HCT116 (cell line): ENCODE measurements around the gene CYB5R3. TPM values are rescaled to one million over a fixed set of nuclear protein-coding genes. Genes with fewer than 3 reads are reported as not detected.

ENCODE experiments used
- ATAC-seq: fragments of 200-7000 bp; cut with Tn5 transposase; 2 replicates; pipeline ENCODE4 v1.9.1; 2020; ENCODE audit warnings: mild to moderate bottlenecking, moderate library complexity
- BruUV-seq: library from RNA; stranded (reverse); fragments of 400-500 nt; replicated peaks from 2 replicates; lab custom pipeline; 2021; lab: Mats Ljungman, UMichigan
- CTCF ChIA-PET: fragments of 300-600 bp; sonication (Branson Sonifier 250); formaldehyde crosslinking; loops from one replicate; lab custom pipeline; 2021; ENCODE audit warnings: antibody characterized with exemption; lab: Charles Lee
- POLR2A ChIA-PET: fragments of 300-600, 350-600 bp; sonication (Branson Sonifier 250); formaldehyde crosslinking; loops from one replicate; lab custom pipeline; 2021; ENCODE audit warnings: antibody characterized with exemption; lab: Charles Lee
- RAD21 ChIA-PET, 2 experiments: fragments of 300-600 bp; sonication (Branson Sonifier 250); formaldehyde crosslinking; loops; one replicate each; lab custom pipeline; 2023; ENCODE audit warnings: low total read pairs in 2 of 2; ENCODE audit not compliant: uncharacterized antibody in 2 of 2, unreplicated experiment in 2 of 2, low non-redundant PET in 1 of 2; lab: Charles Lee
- DNase-seq: peaks from one replicate; pipeline ENCODE4 v3.0.0-alpha.2; 2010; ENCODE audit warnings: low read depth, low spot score
- H2AFZ ChIP-seq: fragments of 200-600 bp; shearing (Covaris generic), sonication (generic); 2 replicates; pipeline ENCODE4 v1.6.1; 2017; ENCODE audit warnings: low read depth, mixed run types, mixed read lengths, antibody characterized with exemption, low read length; ENCODE audit not compliant: poor library complexity, severe bottlenecking
- H3K27ac ChIP-seq: 2 replicates; pipeline ENCODE4 v1.5.1; 2012; ENCODE audit warnings: low read depth, low read length
- H3K27me3 ChIP-seq: fragments of 200-600 bp; sonication (generic); 2 replicates; pipeline ENCODE4 v1.6.1; 2016; ENCODE audit warnings: mixed run types, low read length, mixed read lengths; ENCODE audit not compliant: insufficient read depth
- H3K36me3 ChIP-seq, 2 experiments: fragments of 200-500 bp in 1 of 2; fragments of 200-600 bp in 1 of 2; sonication (Bioruptor generic) in 1 of 2; sonication (generic) in 1 of 2; 2 replicates each; pipeline versions ENCODE4 v1.5.1 to v1.6.1; 2014 to 2016; ENCODE audit warnings: low read length in 2 of 2, inconsistent platforms in 1 of 2, mixed read lengths in 1 of 2, mixed run types in 1 of 2; ENCODE audit not compliant: insufficient read depth in 2 of 2, control insufficient read depth in 1 of 2
- H3K4me1 ChIP-seq, 2 experiments: fragments of 200-600 bp in 1 of 2; sonication (generic) in 1 of 2; 2 replicates each; pipeline versions ENCODE4 v1.5.1 to v1.6.1; 2012 to 2017; ENCODE audit warnings: low read length in 2 of 2, inconsistent platforms in 1 of 2, mild to moderate bottlenecking in 1 of 2, mixed read lengths in 1 of 2, mixed run types in 1 of 2, moderate library complexity in 1 of 2; ENCODE audit not compliant: insufficient read depth in 2 of 2, control insufficient read depth in 1 of 2
- H3K4me2 ChIP-seq: fragments of 200-600 bp; sonication (generic); 2 replicates; pipeline ENCODE4 v1.6.1; 2017; ENCODE audit warnings: mixed run types, low read length, mixed read lengths
- H3K4me3 ChIP-seq, 2 experiments: fragments of 200-600 bp in 1 of 2; sonication (generic) in 1 of 2; replicated peaks in 1 of 2; 2 replicates each; pipeline ENCODE4 v1.5.1; 2011 to 2016; ENCODE audit warnings: low read length in 2 of 2, control low read depth in 1 of 2, low read depth in 1 of 2, mild to moderate bottlenecking in 1 of 2, mixed read lengths in 1 of 2, mixed run types in 1 of 2
- H3K79me2 ChIP-seq: fragments of 200-600 bp; sonication (generic); 2 replicates; pipeline ENCODE4 v1.6.1; 2017; ENCODE audit warnings: mild to moderate bottlenecking, mixed run types, low read length, moderate library complexity, mixed read lengths; ENCODE audit not compliant: insufficient read depth
- H3K9ac ChIP-seq: fragments of 200-600 bp; sonication (generic); 2 replicates; pipeline ENCODE4 v1.6.1; 2016; ENCODE audit warnings: low read length, mixed read lengths
- H3K9me2 ChIP-seq: fragments of 200-600 bp; sonication (generic), shearing (Covaris generic); 2 replicates; pipeline ENCODE4 v1.6.1; 2017; ENCODE audit warnings: mixed run types, mild to moderate bottlenecking, moderate library complexity; ENCODE audit not compliant: insufficient read depth
- H3K9me3 ChIP-seq, 2 experiments: fragments of 200-500 bp in 1 of 2; fragments of 200-600 bp in 1 of 2; sonication (Bioruptor generic) in 1 of 2; sonication (generic) in 1 of 2; 2 replicates each; pipeline ENCODE4 v1.6.1; 2014 to 2017; ENCODE audit warnings: low read length in 2 of 2, mixed read lengths in 2 of 2, inconsistent platforms in 1 of 2, low read depth in 1 of 2, mild to moderate bottlenecking in 1 of 2, mixed run types in 1 of 2, moderate library complexity in 1 of 2; ENCODE audit not compliant: control insufficient read depth in 1 of 2, insufficient read depth in 1 of 2
- H4K20me1 ChIP-seq: fragments of 200-600 bp; sonication (generic), shearing (Covaris generic); 2 replicates; pipeline ENCODE4 v1.6.1; 2017; ENCODE audit warnings: mixed run types, mild to moderate bottlenecking, moderate library complexity; ENCODE audit not compliant: insufficient read depth
- CBX3 ChIP-seq: IDR thresholded peaks from 2 replicates; pipeline ENCODE4 v1.6.1; 2012; ENCODE audit warnings: low read depth
- CEBPB ChIP-seq: IDR thresholded peaks from 2 replicates; pipeline ENCODE4 v1.6.1; 2012; ENCODE audit warnings: low read depth
- EZH2phosphoT487 ChIP-seq: fragments of 200-600 bp; IDR thresholded peaks from 2 replicates; pipeline ENCODE4 v1.6.1; 2018; ENCODE audit warnings: antibody characterized with exemption, borderline replicate concordance
- POLR2AphosphoS5 ChIP-seq: IDR thresholded peaks from 2 replicates; pipeline ENCODE4 v1.6.1; 2011; ENCODE audit warnings: mild to moderate bottlenecking, low read depth, low read length, moderate library complexity
- SIN3A ChIP-seq: IDR thresholded peaks from 2 replicates; pipeline ENCODE4 v1.6.1; 2012; ENCODE audit warnings: low read depth
- SP1 ChIP-seq: IDR thresholded peaks from 2 replicates; pipeline ENCODE4 v1.6.1; 2012; ENCODE audit warnings: low read depth
- ZFX ChIP-seq: fragments of 450-650 bp; IDR thresholded peaks from 2 replicates; pipeline ENCODE4 v1.6.1; 2017
- intact Hi-C: fragments of 100-400 bp; cut with micrococcal nuclease; formaldehyde crosslinking; loops from 2 replicates; pipeline ENCODE4 v1.10.0; 2022
- total RNA-seq: library from RNA; stranded (reverse); gene quantifications from one replicate; pipeline ENCODE4 v1.2.1, GENCODE V29; 2021; ENCODE audit not compliant: unreplicated experiment
- TF ChIP-seq, protein P1 (sequence below), 3 experiments: fragments of 200-600 bp in 1 of 3; sonication (generic) in 1 of 3; IDR thresholded peaks in 2 of 3; conservative IDR thresholded peaks in 1 of 3; 2 replicates each; pipeline ENCODE4 v1.5.1; 2012 to 2017; ENCODE audit warnings: low read depth in 2 of 3, low read length in 2 of 3, antibody characterized with exemption in 1 of 3, borderline replicate concordance in 1 of 3, control low read depth in 1 of 3, mild to moderate bottlenecking in 1 of 3, mixed read lengths in 1 of 3, mixed run types in 1 of 3, moderate library complexity in 1 of 3; ENCODE audit not compliant: insufficient read depth in 1 of 3
- TF ChIP-seq, protein P2 (sequence below): IDR thresholded peaks from 2 replicates; pipeline ENCODE4 v1.6.1; 2012; ENCODE audit warnings: low read depth

The CYB5R3 gene
- total RNA-seq, 1 experiment from 2014 or later: 127 TPM

DNA sequence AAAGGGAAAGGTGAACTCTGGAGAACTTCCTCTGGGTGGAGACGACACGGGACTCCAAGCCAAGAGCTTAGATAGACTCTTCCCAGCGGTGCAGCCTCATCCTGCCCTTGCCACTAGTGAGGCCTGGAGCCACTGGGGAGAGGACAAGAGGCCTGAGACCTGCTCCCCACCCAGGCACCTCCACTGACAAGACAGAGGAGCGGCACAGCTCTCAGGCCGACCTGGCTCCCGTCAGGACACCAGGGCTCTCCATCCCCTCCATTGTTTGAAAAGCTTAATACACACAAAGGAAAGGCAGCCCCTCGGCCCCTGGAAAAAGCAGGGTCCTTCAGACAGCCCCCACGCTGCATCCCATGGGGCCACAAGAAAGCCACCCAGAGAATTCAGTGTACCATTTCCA, 64.1 kb downstream of the CYB5R3 start:
- POLR2A ChIA-PET: interaction anchor here (1.3 kb wide), 1 partner anchor 30 kb away, joined by 4 read pairs; the partner anchor contains the start of gene POLDIP3
- no TSS peak for BruUV-seq
- no peaks in the 10 kb centered on the region for H4K20me1 ChIP-seq

More for the DNA sequence above, 64.1 kb downstream of the CYB5R3 start:
- peaks cover 3 to 10% of the 10 kb centered on the region in 2 experiments for H3K4me1 ChIP-seq
- peaks cover 36 to 47% of the 10 kb centered on the region in 2 experiments; a peak in 3 of 4 replicates for H3K36me3 ChIP-seq
- H3K9me3 ChIP-seq: no peaks in the 10 kb centered on the region
- no peak overlapping the region for H3K4me2 ChIP-seq
- no peak overlapping the region for H3K4me3 ChIP-seq
- peaks cover 28% of the 10 kb centered on the region for H3K79me2 ChIP-seq
- TF ChIP-seq CEBPB (no peak), EZH2phosphoT487 (no peak), CBX3 (no peak), POLR2AphosphoS5 (no peak), SIN3A (no peak), SP1 (no peak), ZFX (no peak)
- TF ChIP-seq, protein P1, sequence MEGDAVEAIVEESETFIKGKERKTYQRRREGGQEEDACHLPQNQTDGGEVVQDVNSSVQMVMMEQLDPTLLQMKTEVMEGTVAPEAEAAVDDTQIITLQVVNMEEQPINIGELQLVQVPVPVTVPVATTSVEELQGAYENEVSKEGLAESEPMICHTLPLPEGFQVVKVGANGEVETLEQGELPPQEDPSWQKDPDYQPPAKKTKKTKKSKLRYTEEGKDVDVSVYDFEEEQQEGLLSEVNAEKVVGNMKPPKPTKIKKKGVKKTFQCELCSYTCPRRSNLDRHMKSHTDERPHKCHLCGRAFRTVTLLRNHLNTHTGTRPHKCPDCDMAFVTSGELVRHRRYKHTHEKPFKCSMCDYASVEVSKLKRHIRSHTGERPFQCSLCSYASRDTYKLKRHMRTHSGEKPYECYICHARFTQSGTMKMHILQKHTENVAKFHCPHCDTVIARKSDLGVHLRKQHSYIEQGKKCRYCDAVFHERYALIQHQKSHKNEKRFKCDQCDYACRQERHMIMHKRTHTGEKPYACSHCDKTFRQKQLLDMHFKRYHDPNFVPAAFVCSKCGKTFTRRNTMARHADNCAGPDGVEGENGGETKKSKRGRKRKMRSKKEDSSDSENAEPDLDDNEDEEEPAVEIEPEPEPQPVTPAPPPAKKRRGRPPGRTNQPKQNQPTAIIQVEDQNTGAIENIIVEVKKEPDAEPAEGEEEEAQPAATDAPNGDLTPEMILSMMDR (IDR thresholded peaks at IDR 0.05 in 2 of 3, conservative IDR thresholded peaks at IDR 0.05 in 1 of 3; ENCODE audit: borderline replicate concordance in 1 of 3, insufficient read depth in 1 of 3, low read depth in 2 of 3, low read length in 2 of 3): no peak
- TF ChIP-seq, protein P2, sequence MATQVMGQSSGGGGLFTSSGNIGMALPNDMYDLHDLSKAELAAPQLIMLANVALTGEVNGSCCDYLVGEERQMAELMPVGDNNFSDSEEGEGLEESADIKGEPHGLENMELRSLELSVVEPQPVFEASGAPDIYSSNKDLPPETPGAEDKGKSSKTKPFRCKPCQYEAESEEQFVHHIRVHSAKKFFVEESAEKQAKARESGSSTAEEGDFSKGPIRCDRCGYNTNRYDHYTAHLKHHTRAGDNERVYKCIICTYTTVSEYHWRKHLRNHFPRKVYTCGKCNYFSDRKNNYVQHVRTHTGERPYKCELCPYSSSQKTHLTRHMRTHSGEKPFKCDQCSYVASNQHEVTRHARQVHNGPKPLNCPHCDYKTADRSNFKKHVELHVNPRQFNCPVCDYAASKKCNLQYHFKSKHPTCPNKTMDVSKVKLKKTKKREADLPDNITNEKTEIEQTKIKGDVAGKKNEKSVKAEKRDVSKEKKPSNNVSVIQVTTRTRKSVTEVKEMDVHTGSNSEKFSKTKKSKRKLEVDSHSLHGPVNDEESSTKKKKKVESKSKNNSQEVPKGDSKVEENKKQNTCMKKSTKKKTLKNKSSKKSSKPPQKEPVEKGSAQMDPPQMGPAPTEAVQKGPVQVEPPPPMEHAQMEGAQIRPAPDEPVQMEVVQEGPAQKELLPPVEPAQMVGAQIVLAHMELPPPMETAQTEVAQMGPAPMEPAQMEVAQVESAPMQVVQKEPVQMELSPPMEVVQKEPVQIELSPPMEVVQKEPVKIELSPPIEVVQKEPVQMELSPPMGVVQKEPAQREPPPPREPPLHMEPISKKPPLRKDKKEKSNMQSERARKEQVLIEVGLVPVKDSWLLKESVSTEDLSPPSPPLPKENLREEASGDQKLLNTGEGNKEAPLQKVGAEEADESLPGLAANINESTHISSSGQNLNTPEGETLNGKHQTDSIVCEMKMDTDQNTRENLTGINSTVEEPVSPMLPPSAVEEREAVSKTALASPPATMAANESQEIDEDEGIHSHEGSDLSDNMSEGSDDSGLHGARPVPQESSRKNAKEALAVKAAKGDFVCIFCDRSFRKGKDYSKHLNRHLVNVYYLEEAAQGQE: no peak
- TF ChIP-seq, all 23 proteins: peak for 0
- no peak overlapping the region for H2AFZ ChIP-seq
- no peak for ATAC-seq
- H3K9me2 ChIP-seq: no peaks in the 10 kb centered on the region
- ChIA-PET RAD21 (interaction anchor here in 1 of 2 experiments (0.7 kb wide), 1 partner anchor 65 kb away, joined by 5 read pairs; no protein-coding TSS in a partner anchor), CTCF (no interaction called here)
- no peaks in the 10 kb centered on the region for H3K27me3 ChIP-seq
- H3K27ac ChIP-seq: no peak overlapping the region
- DNase-seq: no peak
- no peak overlapping the region for H3K9ac ChIP-seq
- intact Hi-C loops: no loop called here
